Stimulated activated CD8-positive, alpha-beta memory T cell treated with anti-CD3 and anti-CD28 coated beads, Interleukin-12 subunit alpha, Interleukin-12 subunit beta, amount 100 ng/mL, for 24 hours (primary cell): ENCODE results near the gene DNAH2.
"Not testable (repeated sequence)": the region's sequence is repeated elsewhere in the genome, so short reads cannot be mapped to it uniquely, and the experiment has no call there.

Experiments
- DNase-seq: peaks from one replicate; pipeline ENCODE4 v3.0.0-alpha.2; 2020; ENCODE audit errors: extremely low read depth

The DNAH2 gene

DNA sequence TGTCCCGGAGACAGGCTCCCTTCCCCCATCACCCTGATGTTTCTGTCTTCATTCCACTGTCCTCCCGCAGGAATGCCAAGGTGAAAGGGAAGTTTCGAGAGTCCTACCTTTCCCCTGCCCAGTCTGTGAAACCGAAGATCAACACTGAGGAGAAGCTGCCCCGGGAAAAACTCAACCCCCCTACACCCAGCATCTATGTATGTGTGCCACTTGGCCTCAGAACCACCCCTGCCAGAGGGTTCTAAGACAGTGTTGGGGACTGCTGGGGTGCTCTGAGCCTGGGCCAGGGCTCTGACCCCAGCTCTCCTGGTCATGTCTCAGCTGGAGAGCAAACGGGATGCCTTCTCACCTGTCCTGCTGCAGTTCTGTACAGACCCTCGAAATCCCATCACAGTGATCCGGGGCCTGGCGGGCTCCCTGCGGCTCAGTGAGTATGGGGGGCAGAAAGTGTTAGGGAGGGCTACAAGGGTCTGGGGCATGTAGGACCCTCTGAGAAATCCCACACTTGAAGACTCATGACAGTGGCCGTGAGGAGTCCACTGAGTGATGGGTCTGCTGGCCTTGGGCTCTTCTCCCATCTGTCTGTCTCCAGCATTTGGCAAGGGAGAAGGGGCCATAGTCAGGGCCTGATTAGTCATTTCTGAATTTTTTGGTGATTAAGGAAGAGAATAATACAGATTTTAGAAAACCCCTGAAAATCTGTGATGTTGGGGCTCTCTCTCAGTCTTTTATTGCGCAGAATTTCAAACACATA lies 132.4 kb downstream of the DNAH2 start:
- no peak for DNase-seq

DNA sequence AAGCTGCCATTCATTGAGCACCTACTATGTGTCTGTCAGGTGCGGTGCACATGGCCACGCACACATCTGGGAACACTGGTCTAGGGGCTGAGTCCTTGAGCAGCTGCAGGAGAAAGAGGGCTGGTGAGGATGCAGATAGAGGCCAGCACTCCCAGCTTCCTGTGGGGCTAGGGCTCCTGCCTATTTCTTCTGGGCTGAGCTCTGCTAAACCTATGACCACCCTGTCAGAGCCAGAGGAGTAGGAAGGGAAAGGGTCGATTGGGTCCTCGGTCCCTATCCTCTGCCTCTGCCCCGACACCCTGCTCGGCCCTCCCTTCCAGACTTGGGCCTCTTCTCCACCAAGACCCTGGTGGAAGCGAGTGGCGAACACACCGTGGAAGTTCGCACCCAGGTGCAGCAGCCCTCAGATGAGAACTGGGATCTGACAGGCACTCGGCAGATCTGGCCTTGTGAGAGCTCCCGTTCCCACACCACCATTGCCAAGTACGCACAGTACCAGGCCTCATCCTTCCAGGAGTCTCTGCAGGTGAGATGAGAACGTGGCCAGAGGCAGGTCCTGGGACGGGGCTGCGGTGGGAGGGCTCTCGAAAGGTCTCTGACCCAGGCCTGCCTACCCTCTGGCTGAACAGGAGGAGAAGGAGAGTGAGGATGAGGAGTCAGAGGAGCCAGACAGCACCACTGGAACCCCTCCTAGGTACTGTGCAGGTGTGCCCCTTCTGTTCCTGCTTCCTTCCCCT lies 133.3 kb downstream of the DNAH2 start:
- DNase-seq, result no peak

DNA sequence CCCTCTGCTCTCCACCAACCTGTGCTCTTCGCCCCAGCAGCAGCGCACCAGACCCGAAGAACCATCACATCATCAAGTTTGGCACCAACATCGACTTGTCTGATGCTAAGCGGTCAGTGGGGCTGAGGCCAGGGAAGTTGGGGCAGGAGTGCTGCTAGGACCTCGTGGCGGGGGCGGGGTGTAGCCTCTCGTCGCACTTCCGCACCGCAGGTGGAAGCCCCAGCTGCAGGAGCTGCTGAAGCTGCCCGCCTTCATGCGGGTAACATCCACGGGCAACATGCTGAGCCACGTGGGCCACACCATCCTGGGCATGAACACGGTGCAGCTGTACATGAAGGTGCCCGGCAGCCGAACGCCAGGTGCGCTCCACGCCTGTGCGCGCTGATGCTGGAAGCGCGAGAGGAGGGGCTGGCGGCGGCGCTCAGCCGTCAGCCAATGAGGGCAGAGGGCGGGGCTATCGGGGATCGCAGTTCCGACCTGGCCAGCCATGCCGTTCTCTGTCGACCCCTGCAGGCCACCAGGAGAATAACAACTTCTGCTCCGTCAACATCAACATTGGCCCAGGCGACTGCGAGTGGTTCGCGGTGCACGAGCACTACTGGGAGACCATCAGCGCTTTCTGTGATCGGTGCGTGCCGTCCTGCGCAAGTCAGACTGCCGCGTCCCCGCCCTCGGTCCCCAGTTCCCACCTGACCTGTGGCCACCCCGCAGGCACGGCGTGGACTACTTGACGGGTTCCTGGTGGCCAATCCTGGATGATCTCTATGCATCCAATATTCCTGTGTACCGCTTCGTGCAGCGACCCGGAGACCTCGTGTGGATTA lies 134.1 kb downstream of the DNAH2 start:
- peak; percentile 78 for DNase-seq

DNA sequence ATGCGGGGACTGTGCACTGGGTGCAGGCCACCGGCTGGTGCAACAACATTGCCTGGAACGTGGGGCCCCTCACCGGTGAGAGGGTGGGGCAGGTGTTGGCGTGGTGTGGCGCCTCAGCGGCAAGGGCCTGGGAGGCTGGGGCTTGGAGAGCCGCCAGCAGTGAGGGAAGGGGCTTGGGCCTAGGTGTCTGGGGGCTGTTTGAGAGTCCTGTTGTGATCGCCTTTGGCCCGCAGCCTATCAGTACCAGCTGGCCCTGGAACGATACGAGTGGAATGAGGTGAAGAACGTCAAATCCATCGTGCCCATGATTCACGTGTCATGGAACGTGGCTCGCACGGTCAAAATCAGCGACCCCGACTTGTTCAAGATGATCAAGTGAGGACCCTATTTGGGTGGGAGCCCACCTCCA lies 134.7 kb downstream of the DNAH2 start:
- no peak for DNase-seq

DNA sequence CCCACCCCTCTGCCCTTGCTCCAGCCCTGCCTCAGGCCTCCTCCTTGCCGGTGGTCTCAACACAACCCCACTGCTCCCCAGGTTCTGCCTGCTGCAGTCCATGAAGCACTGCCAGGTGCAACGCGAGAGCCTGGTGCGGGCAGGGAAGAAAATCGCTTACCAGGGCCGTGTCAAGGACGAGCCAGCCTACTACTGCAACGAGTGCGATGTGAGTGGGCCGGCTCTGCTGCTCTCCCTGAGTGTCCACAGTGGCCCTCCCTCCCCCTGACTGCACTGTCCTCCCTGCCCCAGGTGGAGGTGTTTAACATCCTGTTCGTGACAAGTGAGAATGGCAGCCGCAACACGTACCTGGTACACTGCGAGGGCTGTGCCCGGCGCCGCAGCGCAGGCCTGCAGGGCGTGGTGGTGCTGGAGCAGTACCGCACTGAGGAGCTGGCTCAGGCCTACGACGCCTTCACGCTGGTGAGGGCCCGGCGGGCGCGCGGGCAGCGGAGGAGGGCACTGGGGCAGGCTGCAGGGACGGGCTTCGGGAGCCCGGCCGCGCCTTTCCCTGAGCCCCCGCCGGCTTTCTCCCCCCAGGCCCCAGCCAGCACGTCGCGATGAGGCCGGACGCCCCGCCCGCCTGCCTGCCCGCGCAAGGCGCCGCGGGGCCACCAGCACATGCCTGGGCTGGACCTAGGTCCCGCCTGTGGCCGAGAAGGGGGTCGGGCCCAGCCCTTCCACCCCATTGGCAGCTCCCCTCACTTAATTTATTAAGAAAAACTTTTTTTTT lies 135.6 kb downstream of the DNAH2 start:
- DNase-seq, result no peak

DNA sequence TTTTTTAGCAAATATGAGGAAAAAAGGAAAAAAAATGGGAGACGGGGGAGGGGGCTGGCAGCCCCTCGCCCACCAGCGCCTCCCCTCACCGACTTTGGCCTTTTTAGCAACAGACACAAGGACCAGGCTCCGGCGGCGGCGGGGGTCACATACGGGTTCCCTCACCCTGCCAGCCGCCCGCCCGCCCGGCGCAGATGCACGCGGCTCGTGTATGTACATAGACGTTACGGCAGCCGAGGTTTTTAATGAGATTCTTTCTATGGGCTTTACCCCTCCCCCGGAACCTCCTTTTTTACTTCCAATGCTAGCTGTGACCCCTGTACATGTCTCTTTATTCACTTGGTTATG lies 136.1 kb downstream of the DNAH2 start:
- no peak for DNase-seq

DNA sequence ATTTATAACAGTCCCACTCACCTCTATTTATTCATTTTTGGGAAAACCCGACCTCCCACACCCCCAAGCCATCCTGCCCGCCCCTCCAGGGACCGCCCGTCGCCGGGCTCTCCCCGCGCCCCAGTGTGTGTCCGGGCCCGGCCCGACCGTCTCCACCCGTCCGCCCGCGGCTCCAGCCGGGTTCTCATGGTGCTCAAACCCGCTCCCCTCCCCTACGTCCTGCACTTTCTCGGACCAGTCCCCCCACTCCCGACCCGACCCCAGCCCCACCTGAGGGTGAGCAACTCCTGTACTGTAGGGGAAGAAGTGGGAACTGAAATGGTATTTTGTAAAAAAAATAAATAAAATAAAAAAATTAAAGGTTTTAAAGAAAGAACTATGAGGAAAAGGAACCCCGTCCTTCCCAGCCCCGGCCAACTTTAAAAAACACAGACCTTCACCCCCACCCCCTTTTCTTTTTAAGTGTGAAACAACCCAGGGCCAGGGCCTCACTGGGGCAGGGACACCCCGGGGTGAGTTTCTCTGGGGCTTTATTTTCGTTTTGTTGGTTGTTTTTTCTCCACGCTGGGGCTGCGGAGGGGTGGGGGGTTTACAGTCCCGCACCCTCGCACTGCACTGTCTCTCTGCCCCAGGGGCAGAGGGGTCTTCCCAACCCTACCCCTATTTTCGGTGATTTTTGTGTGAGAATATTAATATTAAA lies 136.7 kb downstream of the DNAH2 start:
- DNase-seq, result no peak

DNA sequence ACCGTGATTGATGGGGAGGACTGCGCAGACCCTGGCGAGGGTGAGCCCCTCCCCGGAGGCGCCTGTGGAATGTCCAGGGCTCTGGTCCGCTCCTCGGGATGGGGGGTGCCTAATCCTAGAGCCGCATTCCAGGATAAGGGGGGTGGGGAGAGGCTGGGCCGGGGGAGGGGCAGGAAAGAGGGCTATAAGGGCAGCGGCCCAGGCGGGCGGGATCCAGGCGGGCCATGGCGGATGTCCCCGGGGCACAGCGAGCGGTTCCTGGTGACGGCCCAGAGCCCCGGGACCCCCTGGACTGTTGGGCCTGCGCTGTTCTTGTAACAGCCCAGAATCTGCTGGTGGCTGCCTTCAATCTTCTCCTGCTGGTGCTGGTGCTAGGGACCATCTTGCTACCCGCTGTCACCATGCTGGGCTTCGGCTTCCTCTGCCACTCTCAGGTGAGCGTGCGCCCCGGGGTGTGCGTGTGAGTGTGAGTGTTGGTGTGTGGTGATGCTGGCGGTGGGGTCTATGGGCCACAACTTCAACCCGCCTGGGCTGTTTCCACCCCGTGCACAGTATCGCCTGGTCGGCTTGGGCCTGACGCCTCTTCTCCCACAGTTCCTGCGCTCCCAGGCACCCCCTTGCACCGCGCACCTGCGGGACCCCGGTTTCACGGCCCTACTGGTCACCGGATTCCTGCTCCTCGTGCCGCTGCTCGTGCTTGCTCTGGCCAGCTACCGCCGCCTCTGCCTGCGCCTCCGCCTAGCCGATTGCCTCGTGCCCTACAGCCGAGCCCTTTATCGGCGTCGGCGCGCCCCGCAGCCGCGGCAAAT lies 137.5 kb downstream of the DNAH2 start, which contains the start of gene TMEM88:
TMEM88 (plus strand) TSS at position 216 of the 809 bp plus-strand sequence; CDS start at position 225, 9 bp downstream.
- no peak for DNase-seq

DNA sequence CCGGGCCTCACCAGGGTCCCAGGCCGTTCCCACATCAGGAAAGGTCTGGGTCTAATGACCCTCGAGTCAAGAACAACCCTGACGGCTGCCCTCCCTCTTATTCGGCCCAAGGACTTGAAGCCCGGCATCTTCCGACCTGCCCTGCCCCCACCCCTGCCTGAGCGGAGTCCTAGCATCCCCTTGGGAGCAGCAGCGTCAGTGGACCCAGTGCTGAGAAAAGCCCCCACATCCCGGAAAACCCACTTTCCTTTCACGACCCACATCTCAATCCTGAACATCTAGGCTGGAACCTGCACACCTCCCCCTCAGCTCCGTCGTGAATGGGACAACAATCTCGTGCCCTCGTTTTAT lies 138.1 kb downstream of the DNAH2 start:
- no peak for DNase-seq

DNA sequence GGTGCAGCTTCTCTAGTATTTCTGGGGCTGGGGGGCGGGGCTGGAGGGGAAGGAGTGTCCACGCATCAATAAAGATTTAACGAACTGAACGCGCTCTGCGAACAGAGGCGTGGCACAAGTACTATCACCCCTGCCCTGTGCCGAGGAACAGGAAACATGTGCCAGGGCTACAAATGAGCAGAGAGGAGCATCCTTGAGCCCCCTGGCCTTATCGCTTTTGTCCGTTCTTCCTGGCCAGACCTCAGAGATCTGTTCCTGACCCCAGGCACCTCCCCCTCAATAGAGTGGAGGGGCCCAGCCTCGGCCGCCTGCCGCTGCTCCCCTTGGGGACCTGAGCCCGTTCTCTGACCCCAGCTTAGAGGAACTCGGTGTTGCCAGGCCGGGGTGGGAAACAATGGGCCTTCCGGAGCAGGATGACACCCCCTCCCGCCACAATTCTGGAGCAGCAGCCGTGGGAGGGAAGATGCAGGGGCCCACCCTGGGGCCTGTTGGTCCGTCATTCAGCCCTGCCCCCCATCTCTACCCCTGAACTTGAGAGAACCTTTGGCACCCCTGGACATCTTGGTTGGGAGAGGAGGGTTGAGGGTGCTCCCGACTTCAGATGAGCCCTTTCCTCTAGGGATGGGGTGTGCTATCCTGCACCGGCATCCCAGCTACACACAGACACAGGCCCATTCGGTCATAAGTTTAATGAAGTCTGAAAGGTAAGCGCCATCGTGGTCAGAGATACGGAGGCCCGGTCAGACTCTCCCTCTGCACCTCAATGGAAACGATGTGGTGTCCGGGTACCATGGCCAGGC lies 138.7 kb downstream of the DNAH2 start:
- no peak for DNase-seq

DNA sequence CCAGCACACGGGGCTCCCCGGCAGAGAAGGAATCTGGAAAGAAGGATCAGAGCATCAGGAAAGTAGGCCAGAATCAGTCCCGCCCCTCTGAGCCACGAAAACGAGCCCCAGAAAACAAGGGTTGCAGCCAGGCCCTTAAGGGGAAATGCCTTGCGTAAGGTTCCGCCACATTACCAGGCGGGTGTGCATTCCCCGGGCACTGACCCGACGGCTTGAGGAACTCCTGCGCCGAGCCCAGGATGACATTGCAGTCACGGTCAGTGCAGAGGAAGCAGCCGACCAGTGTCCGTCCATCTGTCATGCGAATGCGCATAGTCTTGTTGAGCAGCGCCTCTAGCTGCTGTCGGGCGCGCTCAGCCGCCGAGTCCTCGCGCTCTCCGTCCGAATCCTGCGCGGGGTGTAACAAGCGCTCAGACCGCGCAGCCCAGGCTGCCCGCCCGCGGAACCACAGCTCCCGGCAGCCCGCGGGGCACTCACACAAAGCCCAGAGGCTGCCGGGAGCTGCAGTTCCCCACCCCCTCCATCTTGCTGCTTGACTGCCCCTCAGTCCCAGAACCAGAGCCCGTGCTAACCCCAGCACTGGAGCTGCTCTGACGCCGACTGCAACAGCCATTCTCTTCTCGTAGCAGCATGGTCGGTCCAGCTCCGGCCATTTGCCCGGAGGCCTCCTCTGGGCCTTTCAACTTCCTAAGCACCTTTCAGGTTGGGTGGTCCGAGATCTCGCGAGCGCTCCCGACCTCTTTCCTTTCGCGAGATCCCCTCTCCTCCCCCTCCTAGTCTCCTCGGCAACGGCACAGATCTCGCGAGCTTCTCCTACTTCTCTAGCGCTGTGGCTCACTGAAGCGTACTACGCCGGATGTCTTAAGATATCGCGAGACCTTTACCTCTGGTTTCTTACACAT lies 139.5 kb downstream of the DNAH2 start, which contains the start of gene NAA38:
NAA38 (minus strand) TSS at position 749 of the 902 bp plus-strand sequence; CDS start at position 653, 96 bp downstream.
- peak; percentile 85 for DNase-seq

DNA sequence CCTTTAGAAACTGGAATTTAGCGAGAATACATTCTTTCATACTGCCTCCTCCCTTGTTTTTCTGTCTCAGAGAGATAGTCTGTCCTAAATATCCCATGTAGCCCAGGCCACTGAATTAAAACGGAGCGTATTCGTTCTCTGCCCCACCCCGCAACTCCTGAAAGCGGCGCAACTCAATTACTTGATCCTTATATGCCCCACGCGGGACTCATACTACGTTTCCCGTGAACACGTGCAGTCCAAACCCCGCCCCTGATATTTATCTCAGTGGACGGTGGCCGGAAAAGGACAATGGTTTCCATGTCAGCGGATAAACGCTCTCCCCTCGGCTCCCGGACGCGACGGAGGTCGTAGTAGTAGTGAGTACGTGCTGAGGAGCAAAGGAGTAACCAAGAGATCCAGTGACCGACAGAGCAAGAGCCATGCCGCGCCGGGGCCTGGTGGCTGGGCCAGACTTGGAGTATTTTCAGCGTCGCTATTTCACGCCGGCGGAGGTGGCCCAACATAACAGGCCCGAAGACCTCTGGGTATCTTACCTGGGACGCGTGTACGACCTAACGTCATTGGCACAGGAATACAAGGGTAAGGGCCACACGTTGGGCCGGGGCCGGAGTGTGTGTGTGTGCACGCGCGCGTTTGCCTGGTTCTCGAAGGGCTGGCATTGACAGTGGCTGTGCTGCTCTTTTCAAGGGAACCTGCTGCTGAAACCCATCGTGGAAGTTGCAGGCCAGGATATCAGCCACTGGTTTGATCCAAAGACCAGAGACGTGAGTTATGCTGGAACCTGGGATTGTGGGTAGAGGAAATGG lies 140.4 kb downstream of the DNAH2 start, which contains the start of gene CYB5D1:
CYB5D1 (plus strand) TSS at position 291 of the 809 bp plus-strand sequence; CDS start at position 423, 132 bp downstream.
- peak; percentile 64 for DNase-seq

DNA sequence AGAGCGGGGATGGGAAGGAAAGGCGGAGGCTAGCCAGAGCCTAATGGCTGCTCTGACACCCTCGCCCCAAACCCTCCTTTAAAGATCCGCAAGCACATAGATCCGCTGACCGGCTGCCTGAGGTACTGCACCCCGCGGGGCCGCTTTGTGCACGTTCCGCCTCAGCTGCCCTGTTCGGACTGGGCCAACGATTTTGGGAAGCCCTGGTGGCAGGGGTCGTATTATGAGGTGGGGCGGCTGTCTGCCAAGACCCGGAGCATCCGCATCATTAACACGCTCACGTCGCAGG lies 140.9 kb downstream of the DNAH2 start:
- no peak for DNase-seq

DNA sequence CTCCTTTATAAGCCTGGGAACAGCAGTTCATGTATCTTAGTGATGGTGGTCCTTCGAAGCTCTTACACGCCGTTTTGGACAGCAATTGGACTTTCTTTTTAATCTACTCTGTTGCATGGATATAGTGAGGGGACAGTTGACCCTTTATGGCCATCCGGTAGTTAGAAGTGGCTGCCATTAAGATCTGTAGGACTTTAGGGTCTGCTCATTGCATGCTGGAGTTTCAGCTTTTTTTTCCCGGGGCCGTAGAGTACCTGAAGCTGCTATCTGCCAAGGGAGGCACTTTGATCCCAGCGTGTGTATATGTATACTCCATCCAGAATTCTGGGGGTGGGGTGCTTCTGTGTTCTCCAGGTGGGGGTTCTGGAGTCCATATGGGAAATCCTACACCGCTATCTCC lies 141.5 kb downstream of the DNAH2 start:
- DNase-seq, result no peak

DNA sequence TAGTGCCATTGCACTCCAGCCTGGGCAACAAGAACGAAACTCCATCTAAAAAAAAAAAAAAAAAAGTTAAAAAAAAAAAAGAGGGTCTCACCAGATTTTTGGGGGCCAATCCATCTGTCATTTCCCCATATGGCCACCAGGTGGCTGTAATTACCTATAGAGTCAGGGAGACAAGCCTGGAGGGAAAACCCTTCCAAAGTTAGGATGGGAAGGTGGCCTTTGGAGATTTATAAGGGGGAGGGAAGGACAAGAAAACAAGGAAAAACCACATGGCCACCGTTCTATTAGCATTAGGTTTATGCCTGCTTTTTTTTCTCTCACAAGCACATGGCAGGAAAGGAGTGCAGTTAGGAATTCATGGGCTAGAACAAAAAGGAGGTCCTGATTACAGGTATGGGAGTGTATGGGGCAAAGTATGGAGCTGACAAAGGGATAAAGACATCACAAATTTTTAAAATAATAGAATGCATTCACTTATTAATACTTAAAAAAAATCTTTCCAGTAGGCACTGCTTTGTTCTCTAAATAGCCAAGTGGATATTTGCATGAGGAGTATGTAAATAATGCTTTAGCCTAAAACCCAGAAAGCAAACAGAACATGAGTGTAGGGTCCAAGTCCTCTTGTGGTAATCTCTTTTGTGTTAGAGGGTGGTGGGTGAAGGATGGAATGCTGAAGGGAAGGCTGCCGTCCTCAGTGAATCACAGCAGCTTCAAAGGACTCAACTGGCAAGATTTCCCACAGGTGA lies 145.3 kb downstream of the DNAH2 start:
- no peak for DNase-seq

DNA sequence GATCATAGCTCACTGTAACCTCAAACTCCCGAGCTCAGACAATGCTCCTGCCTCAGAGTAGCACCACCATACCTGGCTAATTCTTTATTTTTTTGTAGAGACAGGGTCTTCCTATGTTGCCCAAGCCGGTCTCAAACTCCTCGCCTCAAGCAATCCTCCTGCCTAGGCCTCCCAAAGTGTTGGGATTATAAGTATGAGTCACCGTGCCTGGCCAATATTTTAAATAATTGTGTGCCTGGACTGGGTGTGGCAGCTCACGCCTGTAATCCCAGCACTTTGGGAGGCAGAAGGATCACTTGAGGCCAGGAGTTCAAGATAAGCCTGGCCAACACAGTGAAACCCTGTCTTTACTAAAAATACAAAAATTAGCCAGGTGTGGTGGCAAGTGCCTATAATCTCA lies 146.8 kb downstream of the DNAH2 start:
- not testable (repeated sequence) for DNase-seq
